NCI-H446 (cell line): ENCODE data around the gene SPRED2.

ENCODE experiments used
- DNase-seq, 2 experiments: peaks; one replicate each; lab custom pipeline; 2025; lab: John Stamatoyannopoulos, UW

SPRED2 gene

GRCh38 chr2:65386989-65387388, 45.4 kb downstream of the SPRED2 start:
- no peak for DNase-seq

GRCh38 chr2:65386344-65386743, 46.1 kb downstream of the SPRED2 start:
- no peak for DNase-seq

GRCh38 chr2:65383541-65384488, 48.6 kb downstream of the SPRED2 start:
- DNase-seq: no peak

- no peak for DNase-seq
These were observed 49.5 kb downstream of the SPRED2 start for GRCh38 chr2:65382776-65383357.

- DNase-seq: no peak
These were observed 50.1 kb downstream of the SPRED2 start for GRCh38 chr2:65382323-65382722.

GRCh38 chr2:65381607-65382051, 50.8 kb downstream of the SPRED2 start:
- no peak for DNase-seq

GRCh38 chr2:65380255-65380654, 52.1 kb downstream of the SPRED2 start:
- no peak for DNase-seq

GRCh38 chr2:65379721-65380171, 52.7 kb downstream of the SPRED2 start:
- no peak for DNase-seq

GRCh38 chr2:65379223-65379622, 53.2 kb downstream of the SPRED2 start:
- DNase-seq: no peak

- no peak for DNase-seq
These were observed 54.1 kb downstream of the SPRED2 start for GRCh38 chr2:65378290-65378689.

GRCh38 chr2:65377556-65378192, 54.7 kb downstream of the SPRED2 start:
- DNase-seq: no peak

GRCh38 chr2:65375723-65376122, 56.7 kb downstream of the SPRED2 start:
- no peak for DNase-seq

GRCh38 chr2:65374999-65375398, 57.4 kb downstream of the SPRED2 start:
- no peak for DNase-seq

- no peak for DNase-seq
These were observed 57.8 kb downstream of the SPRED2 start for GRCh38 chr2:65374575-65374974.

- DNase-seq: no peak
These were observed 59.0 kb downstream of the SPRED2 start for GRCh38 chr2:65373365-65373918.

- DNase-seq: no peak
These were observed 59.8 kb downstream of the SPRED2 start for GRCh38 chr2:65372619-65373018.

GRCh38 chr2:65371074-65371434, 61.3 kb downstream of the SPRED2 start:
- no peak for DNase-seq

GRCh38 chr2:65370387-65371073, 61.9 kb downstream of the SPRED2 start:
- no peak for DNase-seq

GRCh38 chr2:65369980-65370379, 62.4 kb downstream of the SPRED2 start:
- DNase-seq: no peak

GRCh38 chr2:65369574-65369973, 62.8 kb downstream of the SPRED2 start:
- DNase-seq: no peak

- DNase-seq: no peak
These were observed 63.9 kb downstream of the SPRED2 start for GRCh38 chr2:65368468-65368867.

- DNase-seq: no peak
These were observed 64.9 kb downstream of the SPRED2 start for GRCh38 chr2:65367524-65367923.
